ENCODE measurements around the gene GRIN3A. TPM values are rescaled to one million over a fixed set of nuclear protein-coding genes. Genes with fewer than 3 reads are reported as not detected.

GRIN3A gene
- total RNA-seq, 2 donors from 2014 or later = 0.12 to 0.45 TPM

- Histone ChIP-seq H3K27me3 (no peaks in the 10 kb centered on the region), H3K4me1 (no peaks in the 10 kb centered on the region), H3K4me3 (no peak overlapping the region), H3K36me3 (no peaks in the 10 kb centered on the region), H3K9ac (ENCODE audit: low read depth in 2 of 2, low read length in 2 of 2) (no peak overlapping the region), H3K9me3 (no peaks in the 10 kb centered on the region), H3K27ac (no peak overlapping the region)
- no peak for TF ChIP-seq CTCF (IDR thresholded peaks at IDR 0.05)
- no peak for DNase-seq
- intact Hi-C loops (cut with DNase I) = no loop called here
These were observed 88.3 kb downstream of the GRIN3A start for GRCh38 chr9:101650142-101650541.

- intact Hi-C loops (cut with DNase I) = no loop called here
- H3K27ac ChIP-seq = no peak overlapping the region
- no peak overlapping the region for H3K4me3 ChIP-seq
- no peaks in the 10 kb centered on the region for H3K27me3 ChIP-seq
- H3K9ac ChIP-seq (ENCODE audit: low read depth in 2 of 2, low read length in 2 of 2) = no peak overlapping the region
- H3K4me1 ChIP-seq = no peaks in the 10 kb centered on the region
- no peaks in the 10 kb centered on the region for H3K9me3 ChIP-seq
- DNase-seq = no peak
- no peaks in the 10 kb centered on the region for H3K36me3 ChIP-seq
- TF ChIP-seq CTCF (IDR thresholded peaks at IDR 0.05) = no peak
These were observed 90.0 kb downstream of the GRIN3A start for GRCh38 chr9:101648493-101648892.

- Histone ChIP-seq H3K27me3 (no peaks in the 10 kb centered on the region), H3K36me3 (no peaks in the 10 kb centered on the region), H3K27ac (no peak overlapping the region), H3K4me1 (no peaks in the 10 kb centered on the region), H3K4me3 (no peak overlapping the region), H3K9me3 (no peaks in the 10 kb centered on the region), H3K9ac (ENCODE audit: low read depth in 2 of 2, low read length in 2 of 2) (no peak overlapping the region)
- no peak for TF ChIP-seq CTCF (IDR thresholded peaks at IDR 0.05)
- intact Hi-C loops (cut with DNase I) = no loop called here
- no peak for DNase-seq
These were observed 98.4 kb downstream of the GRIN3A start for GRCh38 chr9:101639785-101640665.

GRCh38 chr9:101639311-101639710, 99.1 kb downstream of the GRIN3A start:
- Histone ChIP-seq H3K36me3 (no peaks in the 10 kb centered on the region), H3K9me3 (no peaks in the 10 kb centered on the region), H3K27me3 (no peaks in the 10 kb centered on the region), H3K9ac (ENCODE audit: low read depth in 2 of 2, low read length in 2 of 2) (no peak overlapping the region), H3K4me1 (no peaks in the 10 kb centered on the region), H3K27ac (no peak overlapping the region), H3K4me3 (no peak overlapping the region)
- intact Hi-C loops (cut with DNase I) = no loop called here
- TF ChIP-seq CTCF (IDR thresholded peaks at IDR 0.05) = no peak
- DNase-seq = no peak

GRCh38 chr9:101636247-101636646, 102.2 kb downstream of the GRIN3A start:
- intact Hi-C loops (cut with DNase I) = no loop called here
- H3K4me1 ChIP-seq = no peaks in the 10 kb centered on the region
- H3K9ac ChIP-seq (ENCODE audit: low read depth in 2 of 2, low read length in 2 of 2) = no peak overlapping the region
- no peaks in the 10 kb centered on the region for H3K36me3 ChIP-seq
- TF ChIP-seq CTCF (IDR thresholded peaks at IDR 0.05) = no peak
- no peaks in the 10 kb centered on the region for H3K9me3 ChIP-seq
- no peak overlapping the region for H3K27ac ChIP-seq
- no peak for DNase-seq
- H3K27me3 ChIP-seq = no peaks in the 10 kb centered on the region
- no peak overlapping the region for H3K4me3 ChIP-seq

Measured in colonic mucosa (tissue), 4 donors.